Progenitor cell of endocrine pancreas (in vitro differentiated cells): ENCODE results near the gene SLC31A2. TPM values are rescaled to one million over a fixed set of nuclear protein-coding genes. Genes with fewer than 3 reads are reported as not detected.

ENCODE experiments used
- DNase-seq: peaks from one replicate; pipeline ENCODE4 v3.0.0; 2021; ENCODE audit warnings: low spot score; ENCODE audit not compliant: unreplicated experiment
- H3K27ac Mint-ChIP-seq: 2 replicates; pipeline ENCODE4 v1.8.0; 2021; ENCODE audit warnings: mild to moderate bottlenecking, moderate library complexity, mixed read lengths
- H3K27me3 Mint-ChIP-seq: 2 replicates; pipeline ENCODE4 v1.8.0; 2021; ENCODE audit warnings: mixed read lengths
- H3K36me3 Mint-ChIP-seq: 2 replicates; pipeline ENCODE4 v1.8.0; 2022; ENCODE audit warnings: mixed read lengths; ENCODE audit not compliant: insufficient read depth
- H3K4me1 Mint-ChIP-seq: 2 replicates; pipeline ENCODE4 v1.8.0; 2021; ENCODE audit warnings: low read depth, mixed read lengths
- H3K4me3 Mint-ChIP-seq: 2 replicates; pipeline ENCODE4 v1.8.0; 2021; ENCODE audit warnings: low read depth, mild to moderate bottlenecking, moderate library complexity, mixed read lengths
- H3K9me3 Mint-ChIP-seq: 2 replicates; pipeline ENCODE4 v1.8.0; 2021; ENCODE audit warnings: low read depth, mixed read lengths
- CTCF ChIP-seq: fragments of 200-600 bp; sonication (generic); IDR thresholded peaks from one replicate; pipeline ENCODE4 v1.5.0; 2021; ENCODE audit warnings: antibody characterized with exemption, mild to moderate bottlenecking; ENCODE audit not compliant: unreplicated experiment
- total RNA-seq: library from RNA; stranded (reverse); gene quantifications from 2 replicates; pipeline ENCODE4 v1.2.1, GENCODE V29; 2021

The SLC31A2 gene
- total RNA-seq, 1 donor from 2014 or later: 3.3 TPM

GRCh38 chr9:113154471-113154870 is 3.7 kb downstream of the SLC31A2 start:
- no peak for TF ChIP-seq CTCF
- Mint-ChIP-seq H3K4me1 (peaks cover 11% of the 10 kb centered on the region), H3K27ac (no peak overlapping the region), H3K36me3 (peaks cover 6% of the 10 kb centered on the region), H3K4me3 (no peak overlapping the region), H3K27me3 (peaks cover 11% of the 10 kb centered on the region), H3K9me3 (no peaks in the 10 kb centered on the region)
- no peak for DNase-seq

- peaks cover 11% of the 10 kb centered on the region for H3K4me1 Mint-ChIP-seq
- H3K27ac Mint-ChIP-seq: no peak overlapping the region
- H3K9me3 Mint-ChIP-seq: no peaks in the 10 kb centered on the region
- no peak for TF ChIP-seq CTCF
- peaks cover 6% of the 10 kb centered on the region for H3K36me3 Mint-ChIP-seq
- H3K4me3 Mint-ChIP-seq: no peak overlapping the region
- no peak for DNase-seq
- peaks cover 11% of the 10 kb centered on the region for H3K27me3 Mint-ChIP-seq
These were observed 4.1 kb downstream of the SLC31A2 start for GRCh38 chr9:113154946-113155345.

- H3K4me3 Mint-ChIP-seq: no peak overlapping the region
- H3K4me1 Mint-ChIP-seq: peaks cover 11% of the 10 kb centered on the region
- peaks cover 11% of the 10 kb centered on the region for H3K27me3 Mint-ChIP-seq
- TF ChIP-seq CTCF: no peak
- no peak overlapping the region for H3K27ac Mint-ChIP-seq
- H3K36me3 Mint-ChIP-seq: peaks cover 7% of the 10 kb centered on the region
- no peak for DNase-seq
- no peaks in the 10 kb centered on the region for H3K9me3 Mint-ChIP-seq
These were observed 5.2 kb downstream of the SLC31A2 start for GRCh38 chr9:113155911-113156588.

GRCh38 chr9:113156880-113157279 is 6.1 kb downstream of the SLC31A2 start:
- Mint-ChIP-seq H3K27me3 (peaks cover 8% of the 10 kb centered on the region), H3K9me3 (no peaks in the 10 kb centered on the region), H3K4me3 (no peak overlapping the region), H3K36me3 (peaks cover 7% of the 10 kb centered on the region), H3K4me1 (peaks cover 7% of the 10 kb centered on the region), H3K27ac (no peak overlapping the region)
- TF ChIP-seq CTCF: no peak
- DNase-seq: no peak

GRCh38 chr9:113158446-113158845 is 7.6 kb downstream of the SLC31A2 start:
- Mint-ChIP-seq H3K4me1 (no peaks in the 10 kb centered on the region), H3K36me3 (peaks cover 7% of the 10 kb centered on the region), H3K9me3 (no peaks in the 10 kb centered on the region), H3K27me3 (no peaks in the 10 kb centered on the region), H3K4me3 (no peak overlapping the region), H3K27ac (no peak overlapping the region)
- no peak for TF ChIP-seq CTCF
- DNase-seq: no peak
